ENCODE results near the gene EIF4EBP2.

EIF4EBP2 gene

DNA sequence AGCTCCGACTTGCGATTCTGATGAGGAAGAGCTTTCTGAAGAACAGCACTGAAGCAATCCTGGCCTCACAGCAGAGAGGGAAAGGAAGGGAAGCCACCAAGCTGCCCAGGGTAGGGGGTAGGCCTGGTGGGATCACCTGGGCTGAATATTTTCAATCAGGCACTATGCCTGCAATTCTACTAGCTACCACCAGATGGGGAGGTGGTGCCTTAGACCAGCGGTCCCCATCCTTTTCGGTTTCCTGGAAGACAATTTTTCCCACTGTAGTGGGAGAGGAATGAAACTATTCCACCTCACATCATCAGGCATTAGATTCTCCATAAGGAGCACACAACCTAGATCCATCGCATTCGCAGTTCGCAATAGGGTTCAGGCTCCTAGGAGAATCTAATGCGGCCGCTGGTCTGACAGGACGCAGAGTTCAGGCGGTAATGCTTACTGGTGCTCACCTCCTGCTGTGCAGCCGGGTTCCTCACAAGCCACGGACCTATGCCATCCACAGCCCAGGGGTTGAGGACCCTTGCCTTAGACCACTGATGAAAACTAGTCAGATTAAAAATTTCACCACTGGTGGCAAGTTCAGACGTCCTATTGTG, 24.3 kb upstream of the EIF4EBP2 start:
- ATAC-seq, result no peak

DNA sequence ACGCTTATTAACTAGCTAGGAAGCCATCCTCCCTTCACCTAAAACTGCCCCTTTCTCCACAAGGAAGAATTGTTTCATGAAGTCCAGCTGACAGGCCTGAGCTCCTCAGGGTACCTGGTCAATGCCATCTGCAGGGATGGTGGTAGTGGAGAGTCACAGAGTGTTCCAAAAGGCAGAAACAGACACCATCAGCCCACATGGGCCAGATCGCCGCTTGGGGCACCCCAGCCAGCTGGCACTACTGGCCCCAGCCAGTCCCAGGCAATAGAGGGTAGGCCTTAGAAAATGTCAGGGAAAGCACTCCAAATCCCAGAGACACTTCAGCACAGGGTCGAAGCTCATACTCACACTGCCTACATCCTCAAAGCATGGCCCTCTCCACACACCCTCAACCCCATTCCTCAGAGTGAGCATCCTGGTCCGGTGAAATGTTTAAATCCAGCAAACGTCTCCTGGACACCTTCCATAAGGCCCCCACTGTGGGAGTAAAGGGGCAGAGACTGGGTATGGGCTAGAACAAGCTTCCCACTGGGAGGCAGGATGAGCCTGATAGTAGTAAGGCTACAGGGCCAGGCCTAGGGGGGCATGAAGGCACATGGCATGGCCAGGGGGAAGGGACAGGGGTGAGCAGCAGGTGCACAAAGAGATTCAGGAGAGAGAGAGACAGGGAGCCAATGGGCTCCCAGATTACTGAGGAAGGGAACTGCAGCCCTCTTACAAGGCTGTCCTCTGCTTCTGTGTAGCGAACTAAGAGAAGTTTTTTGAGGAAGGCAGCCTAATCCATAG, 23.4 kb upstream of the EIF4EBP2 start:
- ATAC-seq, result no peak

DNA sequence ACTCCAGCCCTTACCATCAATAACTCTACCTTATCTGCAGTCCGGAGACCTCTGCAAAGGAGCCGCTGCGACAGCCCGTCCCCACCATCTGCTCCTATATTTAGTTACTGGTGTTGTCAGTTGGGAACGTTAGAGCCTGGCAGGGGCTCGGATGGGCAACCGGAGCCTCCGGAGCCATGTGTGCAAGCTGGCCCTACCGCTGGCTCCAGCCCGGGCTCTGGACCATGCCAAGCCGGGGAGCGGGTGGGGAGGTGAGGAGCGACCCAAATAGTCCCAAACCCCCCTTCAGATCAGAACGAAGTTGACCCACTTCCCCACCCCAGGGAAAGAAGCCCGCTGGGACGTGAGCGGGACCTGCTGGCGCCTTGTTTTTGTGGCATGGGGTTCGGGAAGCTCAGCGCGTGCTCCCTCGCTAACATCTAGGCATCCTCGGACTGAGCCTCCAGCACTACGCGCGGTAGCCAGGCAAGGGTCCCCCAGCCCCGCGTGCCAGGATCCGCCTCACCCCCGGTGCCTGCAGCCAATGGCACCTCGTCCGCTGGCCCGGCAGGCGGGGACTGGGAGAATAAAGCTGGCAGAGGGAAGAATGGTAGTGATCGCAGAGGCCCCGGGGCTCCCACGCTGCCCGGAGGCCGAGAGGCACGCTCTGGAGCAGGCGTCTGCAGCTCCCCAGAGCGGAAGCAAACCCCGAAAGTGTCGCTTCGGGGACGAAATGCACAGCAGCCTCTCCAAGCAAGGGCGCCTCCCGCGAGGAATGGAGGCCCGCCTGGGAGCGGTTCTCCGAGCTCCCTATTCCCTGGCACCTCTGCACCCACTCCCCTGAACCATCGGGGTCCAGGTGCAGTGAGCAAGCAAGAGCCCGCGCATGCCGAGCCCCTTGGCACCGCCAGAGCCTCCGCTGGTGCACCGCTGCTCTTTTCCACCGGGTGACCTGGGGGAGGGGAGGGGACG, 22.2 kb upstream of the EIF4EBP2 start:
- ATAC-seq, result peak; percentile 27 to 47

DNA sequence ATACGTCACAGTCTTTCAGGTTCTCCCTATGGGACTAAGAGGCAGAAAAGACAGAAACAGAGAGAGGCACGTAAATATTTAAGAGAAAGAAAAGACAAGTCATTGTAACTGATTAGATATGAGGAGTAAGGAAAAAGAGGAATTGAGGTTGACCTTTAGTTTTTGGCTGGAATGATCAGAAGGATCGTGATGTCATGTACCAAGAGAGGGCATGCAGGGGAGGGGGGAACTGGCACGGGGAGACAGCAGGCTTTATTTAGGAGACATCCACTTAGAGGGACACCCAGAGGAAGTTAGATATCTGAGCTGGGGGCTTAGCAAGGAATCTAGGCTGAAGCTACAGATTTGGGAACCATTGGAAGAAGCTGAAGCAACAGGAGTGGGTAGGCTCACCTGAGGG, 12.3 kb upstream of the EIF4EBP2 start:
- no peak for ATAC-seq

DNA sequence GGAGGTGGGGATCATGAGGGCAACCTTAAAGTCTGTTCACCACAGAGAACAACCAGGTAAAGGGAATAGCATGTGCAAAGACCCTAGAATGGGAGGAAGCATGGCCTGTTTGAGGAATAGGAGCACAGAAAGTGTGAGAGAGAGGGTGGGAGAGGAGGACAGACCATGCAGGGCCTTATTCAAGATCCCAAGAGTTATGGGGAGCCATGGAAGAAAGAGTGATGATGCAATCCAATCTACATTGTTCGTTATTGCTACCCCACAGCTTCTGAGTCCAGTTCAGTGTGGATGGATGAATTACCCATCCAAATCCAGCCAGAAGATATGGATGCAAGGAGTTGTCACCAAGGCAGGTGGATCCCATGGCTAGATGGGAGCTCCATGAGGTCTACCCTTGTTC, 7.8 kb upstream of the EIF4EBP2 start:
- ATAC-seq, result no peak

DNA sequence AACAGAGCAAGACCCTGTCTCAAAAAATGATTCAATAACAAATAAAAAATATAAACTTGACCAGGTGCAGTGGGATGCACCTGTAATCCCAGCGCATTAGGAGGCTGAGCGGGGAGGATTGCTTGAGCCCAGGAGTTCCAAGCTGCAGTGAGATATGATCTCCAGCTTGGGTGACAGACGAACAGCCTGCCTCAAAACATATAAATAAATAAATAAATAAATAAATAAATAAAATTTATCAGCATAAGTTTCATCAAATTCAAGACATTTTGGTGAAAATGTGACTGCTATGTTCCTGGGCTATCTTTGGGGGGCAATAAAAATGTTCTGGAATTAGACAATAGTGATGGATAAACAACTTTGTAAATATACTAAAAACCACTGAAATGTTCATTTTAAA, 4.8 kb upstream of the EIF4EBP2 start:
- ATAC-seq, result no peak

DNA sequence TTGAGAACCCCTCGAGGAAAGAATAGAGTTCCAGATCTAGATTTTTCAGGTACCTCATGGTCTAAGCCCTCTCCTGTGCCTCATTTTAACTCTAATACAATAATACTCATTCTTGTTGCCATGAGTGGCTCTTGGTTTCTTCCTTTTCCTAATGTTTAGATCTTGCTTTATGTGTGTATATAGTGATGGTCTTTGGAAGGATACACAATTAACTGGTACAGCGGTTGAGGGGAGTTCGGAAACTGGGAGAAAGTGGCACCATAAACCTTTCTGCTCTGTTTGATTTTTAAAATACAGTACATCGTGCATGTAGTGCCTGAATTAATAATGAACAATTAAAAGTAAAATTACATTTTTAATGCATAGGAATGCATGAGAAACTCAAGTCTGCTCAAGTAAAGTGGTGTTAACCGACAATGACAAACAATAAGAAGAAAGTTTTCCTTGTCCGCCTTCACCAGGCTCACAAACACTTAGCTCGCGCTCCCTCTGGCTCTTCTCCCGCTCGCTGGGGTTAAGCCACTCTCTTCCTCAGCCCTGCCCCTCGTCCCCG, 386 bp upstream of the EIF4EBP2 start:
- no peak for ATAC-seq

DNA sequence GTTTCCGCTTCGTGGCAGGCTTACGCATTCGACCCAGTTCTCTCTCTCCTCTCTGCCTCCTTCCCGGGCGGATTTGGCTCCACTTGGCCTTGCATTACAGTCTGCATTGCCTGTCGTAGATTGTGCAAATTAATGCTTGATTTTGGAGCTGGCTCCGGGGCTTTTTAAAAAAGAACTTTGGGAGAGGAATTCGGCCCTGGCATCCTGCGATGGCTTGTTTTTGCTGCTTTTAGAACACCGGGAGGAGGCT, 767 bp downstream of the EIF4EBP2 start:
- ATAC-seq, result no peak

DNA sequence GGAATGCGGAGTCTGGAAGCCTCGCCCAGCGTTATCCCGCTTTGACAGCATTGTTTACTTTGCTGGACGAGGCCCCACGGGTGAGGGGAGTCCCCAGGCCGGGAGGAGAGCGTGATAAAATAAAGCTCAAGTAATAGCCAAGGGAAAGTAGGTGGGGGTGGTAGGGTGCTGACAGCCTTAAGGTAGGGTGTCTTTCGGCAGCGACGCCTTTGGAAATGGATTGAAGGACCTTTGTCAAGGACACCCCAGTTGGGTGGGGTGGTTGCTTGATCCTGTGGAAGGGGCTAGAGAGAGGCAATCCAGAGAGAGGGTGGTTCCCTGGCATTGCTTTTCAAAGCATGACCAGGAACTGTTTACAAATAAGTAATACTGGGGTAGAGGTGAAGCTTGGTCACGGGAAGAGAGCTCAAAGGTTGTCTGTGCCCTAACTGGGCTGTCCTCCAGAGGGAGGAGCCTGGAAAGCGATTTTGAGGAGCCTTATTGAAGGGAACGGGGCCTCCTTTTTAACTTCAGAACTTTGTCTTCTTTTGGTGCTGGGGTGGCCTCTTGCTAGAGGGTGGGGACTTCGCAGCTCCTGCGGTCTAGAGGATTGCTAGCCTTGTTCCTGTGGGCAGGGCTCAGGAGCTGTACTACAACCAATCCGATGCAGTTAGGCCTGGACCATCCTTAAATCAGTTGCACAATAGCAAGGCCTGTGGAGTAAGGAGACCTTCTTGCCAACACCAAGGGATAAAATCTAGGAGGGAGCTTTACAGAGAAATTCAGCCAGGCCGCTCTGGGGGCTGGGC, 1.3 kb downstream of the EIF4EBP2 start:
- ATAC-seq, result peak; percentile 10 to 18

DNA sequence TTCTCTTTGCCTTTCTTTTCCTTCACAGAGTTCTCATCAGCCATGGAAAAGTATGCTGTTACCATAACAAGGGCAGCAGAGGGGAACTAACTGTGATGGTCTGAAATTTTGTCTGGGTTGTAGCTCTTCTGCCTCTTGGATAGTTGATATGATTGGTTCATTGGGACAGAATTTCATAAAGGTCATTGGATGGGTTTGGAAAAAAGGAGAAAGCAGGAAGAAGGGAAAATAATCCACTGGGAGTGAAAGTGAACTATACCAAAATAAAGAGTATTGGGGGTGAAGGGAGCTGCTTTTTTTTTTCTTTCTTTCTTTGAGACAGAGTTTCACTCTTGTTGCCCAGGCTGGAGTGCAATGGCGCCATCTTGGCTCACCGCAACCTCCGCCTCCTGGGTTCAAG, 5.8 kb downstream of the EIF4EBP2 start:
- no peak for ATAC-seq

DNA sequence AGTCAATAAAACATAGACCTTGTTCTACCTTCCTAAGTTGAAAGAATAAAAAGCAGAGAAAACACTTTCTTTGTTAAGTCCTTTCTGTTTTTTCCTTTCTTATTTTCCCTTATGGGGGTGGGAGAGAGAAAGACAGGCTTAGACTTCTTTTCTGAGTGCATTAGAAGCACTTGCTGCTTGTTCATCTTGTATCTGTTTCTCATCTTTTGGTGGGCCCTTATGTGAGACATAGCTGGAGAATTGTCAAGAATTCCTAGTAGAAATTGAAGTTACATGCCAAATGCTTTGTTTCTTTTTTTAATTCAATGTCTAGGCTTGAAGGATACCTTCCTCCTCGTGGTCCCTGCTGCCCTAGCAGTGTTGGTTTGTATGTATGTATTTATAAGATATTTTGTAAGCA, 6.7 kb downstream of the EIF4EBP2 start:
- no peak for ATAC-seq

DNA sequence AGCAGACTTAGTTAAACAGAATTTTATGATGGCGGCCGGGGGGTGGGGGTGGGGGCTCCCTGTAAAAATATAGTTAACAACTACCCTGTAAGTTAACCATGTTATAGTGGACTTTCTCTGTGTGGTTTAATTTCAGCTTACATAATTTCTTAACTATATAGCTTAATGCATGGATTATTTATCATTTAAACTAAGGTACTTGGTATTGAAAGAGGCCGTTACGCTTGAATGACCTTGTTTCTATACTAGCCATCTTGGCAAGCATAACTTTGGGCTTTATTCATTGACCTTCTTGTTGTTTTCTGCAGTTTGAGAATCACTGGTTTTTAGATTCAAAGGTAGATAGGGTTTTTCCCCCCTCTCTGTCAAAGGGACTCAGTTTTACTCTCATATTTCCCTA, 8.4 kb downstream of the EIF4EBP2 start:
- ATAC-seq, result no peak

DNA sequence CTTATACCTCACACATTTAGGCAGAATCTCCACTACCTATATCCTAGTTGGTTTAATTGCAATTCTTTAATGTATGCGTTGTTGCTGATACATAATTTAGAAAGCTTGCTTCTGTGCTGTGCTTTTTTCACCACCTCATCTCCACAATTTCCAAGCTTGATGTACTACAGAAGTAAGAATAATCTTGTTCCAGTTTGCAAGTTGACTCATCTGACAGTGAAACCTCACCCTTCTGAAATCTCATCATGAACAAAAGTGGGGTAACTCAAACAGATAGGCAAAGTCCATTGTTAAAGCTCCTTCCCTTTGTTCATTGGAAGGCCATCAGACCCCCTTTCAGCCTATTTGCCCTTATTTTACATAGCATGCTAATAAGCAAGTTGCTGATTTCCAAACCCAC, 13.6 kb downstream of the EIF4EBP2 start:
- ATAC-seq, result peak; percentile 68 to 72

DNA sequence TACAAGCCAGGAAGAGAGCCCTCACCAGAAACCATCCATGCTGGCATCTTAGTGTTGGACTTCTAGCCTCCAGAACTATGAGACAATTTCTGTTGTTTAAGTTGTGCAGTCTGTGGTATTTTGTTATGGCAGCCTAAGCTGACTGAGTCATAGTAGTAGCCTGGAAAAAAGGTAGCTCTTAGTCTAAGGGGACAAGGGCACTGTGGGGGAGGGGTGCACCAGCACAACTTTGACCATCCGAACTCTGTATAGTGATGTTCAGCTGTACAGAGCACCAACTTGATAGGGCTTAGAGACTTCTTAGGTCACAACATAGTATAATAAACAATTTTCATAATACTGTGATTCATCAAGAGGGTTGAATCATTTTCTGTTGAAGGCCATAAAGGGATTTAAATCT, 14.3 kb downstream of the EIF4EBP2 start:
- peak; percentile 42 to 60 for ATAC-seq

DNA sequence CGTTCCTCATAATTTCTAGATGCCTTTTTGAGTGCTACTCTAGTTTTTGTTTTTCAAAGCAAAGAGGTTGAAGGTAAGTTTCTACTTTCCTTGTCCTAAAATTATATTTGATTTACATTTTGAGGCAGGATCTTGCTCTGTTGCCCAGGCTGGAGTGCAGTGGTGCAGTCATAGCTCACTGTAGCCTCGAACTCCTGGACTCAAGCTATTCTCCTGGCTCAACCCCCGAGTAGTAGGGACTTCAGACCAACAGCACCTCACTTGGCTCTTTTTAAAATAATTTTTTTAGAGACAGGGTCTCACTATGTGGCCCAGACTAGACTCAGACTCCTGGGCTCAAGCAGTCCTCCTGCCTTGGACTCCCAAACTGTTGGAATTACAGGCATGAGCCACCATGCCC, 14.8 kb downstream of the EIF4EBP2 start:
- ATAC-seq, result no peak

DNA sequence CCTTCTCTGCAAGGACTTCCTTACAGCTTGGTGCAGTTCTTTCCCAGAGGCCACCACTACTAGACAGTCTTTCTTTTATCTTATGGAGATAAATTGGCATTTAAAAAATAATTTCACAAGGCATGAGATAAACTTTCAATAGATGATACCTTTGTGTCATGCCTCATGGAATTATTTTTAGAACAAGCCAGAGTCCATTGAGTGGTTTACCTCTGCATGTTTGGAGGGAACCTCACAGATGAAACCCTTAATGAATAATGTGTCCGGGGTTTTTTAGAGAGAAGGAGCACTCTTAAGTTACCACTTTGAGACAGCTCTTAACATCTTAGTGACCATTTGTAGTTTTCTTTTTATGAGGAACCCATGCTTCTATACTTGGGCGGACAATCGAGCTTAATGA, 20.4 kb downstream of the EIF4EBP2 start:
- no peak for ATAC-seq

DNA sequence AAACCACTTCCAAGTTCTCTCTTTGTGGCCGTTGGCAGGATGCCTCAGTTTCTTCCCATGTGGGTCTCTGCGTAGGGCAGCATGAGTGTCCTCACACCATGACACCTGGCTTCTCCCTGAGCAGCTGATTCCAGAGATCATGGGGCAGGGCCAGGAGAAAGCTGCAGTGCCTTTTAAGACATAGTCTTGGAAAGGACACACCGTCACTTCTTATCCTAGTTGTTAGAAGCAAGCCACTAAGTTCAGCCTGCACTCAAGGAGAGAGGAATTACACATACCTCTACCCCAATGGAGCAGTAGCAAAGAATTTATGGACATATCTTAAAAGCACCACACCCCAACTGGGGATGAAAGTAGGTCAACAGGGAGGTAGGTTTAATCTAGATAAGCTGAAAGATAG, 21.2 kb downstream of the EIF4EBP2 start:
- no peak for ATAC-seq

DNA sequence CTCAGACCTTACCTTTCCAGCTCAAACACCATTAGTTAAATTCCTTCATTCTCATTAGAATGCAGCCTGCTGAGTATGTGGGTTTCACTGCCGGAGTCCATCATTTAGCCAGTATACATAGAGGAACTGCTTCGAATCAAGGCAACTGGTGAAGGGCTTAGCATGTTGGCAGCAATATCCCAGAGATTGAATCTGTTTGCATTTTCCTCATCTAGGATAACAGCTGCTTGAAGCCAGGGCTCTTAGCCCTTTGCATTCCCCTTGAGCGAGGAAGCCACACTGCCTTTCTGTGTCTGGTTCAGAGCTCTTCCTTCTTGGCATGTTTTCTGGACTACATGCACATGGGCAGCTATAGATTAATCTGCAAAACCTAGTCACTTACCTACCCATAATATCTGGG, 22.9 kb downstream of the EIF4EBP2 start:
- ATAC-seq, result no peak

DNA sequence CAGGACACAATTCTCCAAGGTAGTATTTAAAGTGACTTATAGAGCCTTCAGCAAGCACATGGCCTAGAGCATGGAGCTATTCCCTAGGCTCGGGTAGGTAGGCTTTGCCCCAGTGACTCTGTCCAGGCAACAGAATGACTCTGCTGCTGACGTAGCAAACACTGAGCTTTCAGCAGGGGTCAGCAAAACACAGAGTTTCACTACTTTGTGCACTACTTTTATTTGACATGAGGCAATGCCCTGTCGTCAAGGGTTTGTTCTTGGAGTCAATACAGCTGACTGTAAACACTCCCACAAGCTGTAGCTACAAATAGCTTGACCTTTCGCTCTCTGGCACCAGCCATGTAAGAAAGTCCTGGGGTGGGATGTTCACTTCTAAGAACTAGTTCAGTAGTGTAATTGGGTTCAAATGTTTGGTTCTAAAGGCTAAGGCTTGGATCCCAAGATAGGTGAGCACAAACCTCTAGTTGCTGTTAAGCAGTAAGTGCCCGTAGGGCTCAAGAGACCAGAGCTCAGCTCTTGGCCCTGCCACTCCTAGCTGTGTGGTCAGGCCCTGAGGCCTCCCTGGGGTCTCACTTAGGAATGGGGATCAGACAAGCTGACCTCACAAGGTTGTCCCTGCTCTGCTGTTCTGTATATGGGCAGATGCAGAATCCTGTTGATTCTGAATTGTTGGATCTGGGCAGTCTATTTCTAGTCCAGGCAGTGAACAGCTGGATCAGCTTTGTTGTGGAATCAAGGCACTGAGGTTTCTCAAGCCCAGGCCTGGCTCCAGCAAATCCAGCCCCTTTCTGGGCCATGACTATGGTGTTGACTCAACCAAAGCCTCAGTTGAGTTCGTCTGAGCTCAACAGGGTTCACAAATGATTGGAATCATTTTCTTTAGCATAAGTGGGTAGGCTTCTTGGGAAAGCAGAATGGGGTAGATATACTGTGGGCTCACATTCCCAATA, 26.8 kb downstream of the EIF4EBP2 start:
- no peak for ATAC-seq

DNA sequence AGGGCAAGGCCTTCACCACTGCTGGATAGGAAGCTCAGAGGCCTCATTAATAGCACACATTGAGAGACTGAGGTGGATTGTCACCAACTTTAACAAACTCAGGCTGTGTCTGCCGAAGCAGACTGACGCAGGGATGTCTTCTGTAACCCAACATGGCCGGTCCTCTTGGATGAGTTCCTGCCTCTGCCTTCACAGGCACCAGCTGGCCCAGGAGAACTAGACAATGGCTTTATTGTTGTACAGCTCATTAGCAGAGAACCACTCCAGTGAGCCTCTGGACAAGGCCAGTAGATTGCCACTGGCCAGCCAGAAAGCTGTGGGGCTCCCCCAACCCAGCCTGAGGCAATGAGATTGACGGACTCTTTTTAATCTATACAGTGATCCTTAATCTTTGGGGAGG, 28.2 kb downstream of the EIF4EBP2 start:
- ATAC-seq, result no peak

DNA sequence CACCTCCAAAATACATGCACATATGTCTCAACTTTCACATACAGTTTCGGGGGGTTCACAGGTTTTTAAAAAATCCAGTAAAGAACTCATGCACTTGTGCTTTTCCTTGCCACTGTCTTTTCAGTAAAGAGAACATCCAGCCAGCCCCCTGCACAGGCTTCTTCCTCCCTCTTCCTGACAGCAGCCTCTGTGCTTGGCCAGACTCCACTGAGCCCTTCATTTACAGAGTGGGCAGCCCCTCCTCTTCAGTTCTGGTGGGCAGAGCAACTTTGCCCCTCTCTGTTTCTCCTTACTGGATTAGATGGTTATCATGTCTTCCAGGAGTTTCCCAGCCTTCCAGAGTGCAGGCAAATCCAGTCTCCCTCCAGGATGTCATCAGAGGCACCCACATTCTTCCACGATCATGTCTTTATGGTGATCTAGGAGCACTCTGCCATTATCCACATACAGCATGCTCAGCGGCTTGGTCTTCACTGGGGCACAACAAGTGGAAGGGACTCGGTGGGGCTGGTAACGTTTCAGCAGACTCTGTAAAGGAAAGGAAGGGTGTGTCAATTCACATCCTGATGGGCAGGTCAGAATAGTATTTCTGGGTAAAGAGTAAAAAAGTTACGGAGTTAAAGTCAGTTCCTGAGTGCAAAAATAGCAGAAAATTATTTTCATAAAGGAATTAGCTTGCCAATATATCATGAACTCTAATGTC, 28.8 kb downstream of the EIF4EBP2 start:
- ATAC-seq, result no peak
